DMS 273 (cell line): Measurements from ENCODE around the gene WDFY3.

Source experiments
- DNase-seq: peaks from one replicate; lab custom pipeline; 2025; ENCODE audit not compliant: unreplicated experiment; lab: John Stamatoyannopoulos, UW

The WDFY3 gene

DNA sequence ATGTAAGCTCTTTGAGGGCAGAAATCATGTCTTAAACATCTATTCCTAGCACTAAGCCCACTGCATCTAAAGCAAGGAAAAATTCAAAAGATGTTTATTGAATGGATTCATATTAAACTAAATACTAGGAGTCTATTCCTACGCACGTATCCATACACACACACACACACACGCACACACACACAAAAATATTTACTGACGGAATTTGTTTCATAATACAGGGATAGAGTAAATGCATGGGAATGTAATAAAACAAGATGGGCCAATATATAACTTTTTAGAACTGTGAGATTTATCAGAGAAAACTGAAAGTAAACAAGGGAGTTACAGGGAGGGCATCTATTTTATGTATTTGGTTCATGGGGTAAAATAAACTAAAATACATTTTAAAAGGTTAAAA is 57.6 kb downstream of the WDFY3 start:
- no peak for DNase-seq

DNA sequence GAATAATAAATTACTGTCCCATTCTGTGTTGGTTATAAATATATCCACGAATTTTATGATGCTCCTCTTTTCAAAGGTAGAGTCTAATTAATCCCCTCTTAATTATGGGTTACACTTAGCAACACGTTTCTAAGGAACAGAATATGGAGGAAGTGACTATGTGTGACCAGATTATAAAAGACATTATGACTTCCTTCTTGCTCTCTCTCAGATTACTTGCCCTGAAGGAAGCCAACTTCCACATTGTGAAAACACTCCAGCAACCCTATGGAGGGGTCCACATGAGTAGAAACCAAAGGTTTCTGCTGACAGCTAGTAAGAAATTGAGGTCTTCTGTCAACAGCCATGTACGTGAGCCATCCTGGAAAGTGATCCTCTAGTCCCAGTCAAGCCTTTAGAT is 59.3 kb downstream of the WDFY3 start:
- no peak for DNase-seq

GRCh38 chr4:84905646-84906045 is 60.8 kb downstream of the WDFY3 start:
- DNase-seq, result no peak

DNA sequence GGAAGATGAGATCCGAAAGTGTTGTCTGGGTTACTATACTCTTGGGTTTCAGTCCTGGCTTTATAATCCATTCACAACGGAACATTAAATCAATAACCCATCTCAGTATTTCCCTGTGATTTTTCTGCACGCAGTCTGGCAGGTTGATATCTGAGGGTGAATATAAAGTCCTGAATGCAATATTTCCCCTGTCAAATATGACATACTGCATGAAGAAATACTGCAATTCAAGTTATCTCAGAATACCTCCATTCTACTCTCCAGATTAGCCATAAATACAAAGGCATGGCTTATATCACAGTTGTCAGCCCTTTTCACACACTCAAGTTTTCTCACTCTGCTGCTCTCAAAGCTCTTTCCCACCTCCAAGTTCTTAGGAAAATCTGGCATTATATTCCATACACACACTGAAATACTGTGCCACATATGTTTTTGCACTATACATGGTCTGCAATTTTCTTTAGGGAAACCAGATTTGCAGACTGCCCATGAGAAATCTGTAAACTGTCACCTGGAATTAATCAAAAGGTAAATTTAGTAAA is 64.7 kb downstream of the WDFY3 start:
- DNase-seq, result no peak

DNA sequence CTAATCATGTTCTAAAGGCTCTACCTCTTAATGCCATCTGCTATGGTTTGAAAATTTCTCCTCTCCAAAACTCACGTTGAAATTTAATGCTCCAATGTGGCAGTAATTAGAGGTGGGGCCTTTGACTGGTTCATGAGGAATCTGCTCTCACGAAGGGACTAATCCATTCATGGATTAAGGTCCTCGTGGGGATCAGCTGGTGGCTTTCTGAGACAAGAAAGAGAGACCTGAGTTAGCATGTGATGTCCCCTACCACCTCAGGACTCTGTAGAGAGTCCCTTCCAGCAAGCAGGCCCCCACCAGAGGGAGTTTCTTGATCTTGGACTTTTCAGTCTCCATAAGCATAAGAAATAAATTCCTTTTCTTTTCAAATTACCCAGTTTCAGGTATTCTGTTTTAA is 65.3 kb downstream of the WDFY3 start:
- peak; percentile 0 for DNase-seq

DNA sequence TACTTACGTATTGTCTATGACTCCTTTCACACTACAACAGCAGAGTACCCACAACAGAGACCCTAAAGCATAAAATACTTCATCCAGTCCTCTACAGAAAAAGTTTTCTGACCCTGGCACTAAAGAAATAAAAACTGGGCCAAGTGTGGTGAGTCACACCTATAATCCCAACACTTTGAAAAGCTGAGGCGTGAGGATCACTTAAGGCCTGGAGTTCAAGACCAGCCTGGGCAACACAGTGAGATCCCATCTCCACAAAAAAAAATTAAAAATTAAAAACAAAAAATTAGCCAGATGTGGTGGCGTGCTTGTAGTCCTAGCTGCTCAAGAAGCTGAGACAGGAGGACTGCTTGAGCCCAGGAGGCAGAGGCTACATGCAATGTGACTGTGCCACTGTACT is 66.9 kb downstream of the WDFY3 start:
- DNase-seq, result no peak

GRCh38 chr4:84897516-84897915 is 69.0 kb downstream of the WDFY3 start:
- no peak for DNase-seq

DNA sequence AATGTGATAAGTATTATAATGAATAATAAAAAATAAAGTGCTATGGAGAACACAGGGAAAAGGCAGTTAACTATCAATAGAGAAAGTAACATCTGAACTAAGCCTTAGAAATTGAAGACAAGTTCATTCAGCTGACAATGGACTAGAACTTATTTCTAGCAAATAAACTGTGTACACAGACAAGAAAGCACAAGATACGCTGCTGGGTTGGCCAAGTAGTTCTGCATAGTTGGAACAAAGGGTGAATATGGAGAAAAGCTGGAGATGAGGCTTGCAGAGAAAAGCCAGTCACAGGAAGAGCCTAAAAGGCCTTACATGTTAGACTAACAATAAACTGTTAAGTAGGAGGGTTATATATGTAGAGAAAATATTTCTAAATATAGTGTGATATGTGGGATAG is 71.2 kb downstream of the WDFY3 start:
- DNase-seq, result no peak

DNA sequence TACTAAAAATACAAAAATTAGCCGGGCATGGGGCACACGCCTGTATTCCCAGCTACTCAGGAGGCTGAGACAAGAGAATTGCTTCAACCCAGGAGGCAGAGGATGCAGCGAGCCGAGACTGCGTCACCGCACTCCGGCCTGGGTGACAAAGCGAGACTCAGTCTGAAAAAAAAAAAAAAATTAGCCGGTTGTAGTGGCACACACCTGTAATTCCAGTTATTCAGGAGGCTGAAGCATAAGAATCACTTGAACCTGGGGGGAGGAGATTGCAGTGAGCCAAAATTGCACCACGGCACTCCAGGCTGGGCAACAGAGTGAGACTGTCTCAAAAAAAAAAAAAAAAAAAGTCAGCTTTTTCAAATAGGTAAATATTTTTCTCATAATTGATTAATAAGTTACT is 71.9 kb downstream of the WDFY3 start:
- no peak for DNase-seq

DNA sequence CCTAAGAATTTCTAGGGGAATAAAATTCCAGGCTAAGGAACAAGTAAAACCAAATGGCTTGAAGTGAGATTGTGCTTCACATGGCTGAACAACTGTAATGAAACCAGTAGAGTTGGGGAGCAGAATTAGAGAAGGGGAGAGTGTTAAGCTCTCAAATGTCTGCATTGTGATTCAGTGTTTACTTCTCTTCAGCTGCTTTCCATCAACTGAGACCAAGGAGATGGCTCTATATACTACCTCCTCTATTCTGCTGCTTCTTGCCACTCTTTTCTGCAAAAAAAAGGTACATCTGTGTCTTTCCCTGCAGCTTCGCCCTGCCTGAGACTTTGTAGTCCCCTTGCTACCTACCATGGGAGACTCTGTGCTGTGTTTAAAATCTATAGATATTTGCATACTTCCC is 73.5 kb downstream of the WDFY3 start:
- DNase-seq, result no peak

GRCh38 chr4:84887824-84888223 is 78.7 kb downstream of the WDFY3 start:
- no peak for DNase-seq

- no peak for DNase-seq
Observed at GRCh38 chr4:84879651-84880200, 86.8 kb downstream of the WDFY3 start.

DNA sequence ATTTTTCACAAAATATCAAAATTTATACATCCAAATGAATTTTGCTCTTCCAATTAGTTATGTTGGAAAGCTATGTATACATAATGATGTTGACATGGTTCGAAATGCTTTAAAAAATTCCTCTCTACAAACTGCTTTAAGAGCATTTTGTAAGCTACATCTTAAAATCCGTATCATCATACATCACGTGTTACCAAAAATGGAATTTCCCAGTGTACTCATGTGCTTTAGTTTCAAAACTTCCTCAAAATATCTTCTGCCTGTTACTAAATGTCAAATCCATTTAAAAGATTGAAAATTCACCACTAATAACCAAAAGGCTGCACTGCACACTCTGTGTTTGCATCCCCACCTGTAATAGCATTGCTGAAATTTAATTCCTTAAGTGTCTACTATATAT is 87.9 kb downstream of the WDFY3 start:
- no peak for DNase-seq

DNA sequence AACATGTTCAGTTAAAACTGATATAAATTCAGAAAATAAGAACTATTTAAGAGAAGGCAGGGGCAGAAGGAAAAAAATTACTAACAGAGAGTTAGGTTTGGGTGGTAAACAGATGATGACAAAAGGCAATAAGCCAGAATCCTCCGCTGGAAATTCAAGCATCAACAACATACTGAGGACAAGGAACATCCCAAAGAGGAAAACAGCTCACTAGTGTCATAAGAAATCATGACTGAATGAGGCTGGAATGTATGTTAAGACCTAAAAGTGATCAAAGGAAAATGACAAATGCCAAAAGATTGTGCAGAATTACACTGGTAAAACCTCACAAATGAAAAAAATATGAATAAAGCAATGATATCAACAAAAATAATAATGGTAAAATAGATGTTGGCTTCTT is 88.4 kb downstream of the WDFY3 start:
- DNase-seq, result no peak

DNA sequence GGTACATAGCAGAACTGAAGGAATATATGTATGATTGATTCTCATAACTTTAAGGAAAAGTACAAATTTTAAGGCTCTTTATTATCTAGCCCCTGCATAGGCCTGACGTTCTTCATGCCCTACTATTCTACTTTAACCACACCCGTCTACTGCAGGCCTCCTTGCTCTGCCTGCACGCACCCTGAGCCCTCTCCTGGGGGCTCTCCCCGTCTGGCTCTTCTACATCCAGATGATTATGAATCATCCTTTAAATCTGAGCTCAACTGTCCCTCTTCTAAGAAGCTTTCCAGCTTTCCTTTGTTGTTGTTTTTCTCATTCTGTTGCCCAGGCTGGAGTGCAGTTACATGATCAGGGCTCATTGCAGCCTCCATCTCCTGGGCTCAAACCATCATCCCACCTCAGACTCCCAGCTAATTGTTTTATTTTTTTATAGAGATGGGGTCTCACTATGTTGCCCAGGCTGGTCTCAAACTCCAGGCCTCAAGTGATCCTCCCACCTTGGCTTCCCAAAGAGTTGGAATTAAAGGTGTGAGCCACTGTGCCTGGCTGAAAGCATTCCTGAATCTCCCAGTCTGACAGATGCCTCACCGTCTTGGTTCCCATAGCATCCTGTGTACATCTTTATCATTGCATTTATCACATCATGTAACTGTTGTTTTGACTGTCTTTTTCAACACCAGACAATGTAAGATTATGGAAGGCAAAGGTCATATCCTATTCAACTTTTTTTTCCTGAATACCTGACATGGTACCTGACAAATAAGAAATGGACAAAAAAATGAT is 89.2 kb downstream of the WDFY3 start:
- no peak for DNase-seq

- no peak for DNase-seq
Observed at GRCh38 chr4:84875636-84876371, 90.7 kb downstream of the WDFY3 start.

DNA sequence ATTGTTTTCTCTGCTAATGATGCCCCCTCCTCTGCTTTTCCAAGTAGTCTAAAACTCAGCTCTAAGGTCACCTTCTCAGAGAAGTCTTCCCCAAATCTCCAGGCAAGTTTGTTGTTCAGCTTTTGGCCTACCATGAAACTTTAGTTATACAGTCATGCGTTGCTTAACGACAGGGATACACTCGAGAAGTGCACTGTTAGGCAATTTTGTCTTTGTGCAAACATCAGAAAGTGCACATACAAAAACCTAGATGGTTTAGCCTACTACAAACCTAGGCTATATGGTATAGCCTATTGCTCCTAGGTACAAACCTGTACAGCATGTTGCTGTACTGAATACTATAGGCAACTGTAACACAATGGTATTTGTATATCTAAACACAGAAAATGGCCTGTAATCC is 91.9 kb downstream of the WDFY3 start:
- DNase-seq, result no peak

DNA sequence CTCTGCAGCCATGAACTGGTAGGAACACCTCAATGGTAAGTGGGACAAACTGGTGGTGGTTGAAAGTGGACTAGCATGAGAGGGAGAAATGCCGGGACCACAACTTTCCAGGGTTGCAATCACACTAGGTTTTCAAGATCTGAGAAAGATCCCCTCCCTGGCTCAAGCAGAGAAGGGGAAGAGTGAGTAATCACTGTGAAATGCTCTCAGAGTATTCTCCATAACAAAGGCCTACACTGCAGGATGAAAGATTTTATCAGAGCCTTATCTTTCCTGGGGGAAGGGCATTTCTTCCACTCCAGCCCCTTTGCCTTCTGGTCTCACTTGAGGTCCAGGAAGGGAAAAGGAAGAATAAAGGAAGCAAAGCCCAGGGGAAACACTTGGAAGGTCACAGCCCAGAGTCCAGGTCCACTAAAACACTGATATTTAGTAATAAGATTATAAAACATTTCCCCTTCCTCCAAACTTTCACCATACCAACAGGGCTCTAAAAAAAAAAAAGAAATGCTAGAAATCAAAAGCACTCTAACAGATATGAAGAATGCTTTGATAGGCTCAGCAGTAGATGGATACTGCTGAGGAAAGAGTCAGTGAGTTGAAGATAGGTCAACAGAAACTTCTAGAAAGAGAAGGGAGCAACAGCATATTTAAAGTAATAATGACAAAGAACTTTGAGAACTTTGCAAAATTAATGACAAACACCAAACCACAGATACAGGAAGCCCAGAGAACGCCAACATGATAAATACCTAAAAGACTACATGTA is 95.9 kb downstream of the WDFY3 start:
- DNase-seq, result no peak

- no peak for DNase-seq
Observed at GRCh38 chr4:84866295-84866694, 100.2 kb downstream of the WDFY3 start.

DNA sequence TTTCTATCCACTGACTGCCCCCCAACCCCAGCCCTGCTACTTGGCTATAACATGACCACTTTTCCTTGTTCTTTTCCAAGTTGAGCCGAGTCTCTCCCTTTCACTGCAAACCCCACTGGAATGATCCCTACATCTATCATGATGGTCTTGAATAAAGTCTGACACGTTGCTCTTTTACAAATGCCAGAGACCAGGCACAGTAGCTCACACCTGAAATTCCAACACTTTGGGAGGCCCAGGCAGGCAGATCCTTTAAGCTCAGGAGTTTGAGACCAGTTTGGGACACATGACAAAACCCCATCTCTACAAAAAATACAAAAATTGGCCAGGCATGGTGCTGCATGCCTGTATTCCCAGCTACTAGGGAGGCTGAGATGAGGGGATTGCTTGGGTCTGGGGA is 100.9 kb downstream of the WDFY3 start:
- DNase-seq, result no peak

DNA sequence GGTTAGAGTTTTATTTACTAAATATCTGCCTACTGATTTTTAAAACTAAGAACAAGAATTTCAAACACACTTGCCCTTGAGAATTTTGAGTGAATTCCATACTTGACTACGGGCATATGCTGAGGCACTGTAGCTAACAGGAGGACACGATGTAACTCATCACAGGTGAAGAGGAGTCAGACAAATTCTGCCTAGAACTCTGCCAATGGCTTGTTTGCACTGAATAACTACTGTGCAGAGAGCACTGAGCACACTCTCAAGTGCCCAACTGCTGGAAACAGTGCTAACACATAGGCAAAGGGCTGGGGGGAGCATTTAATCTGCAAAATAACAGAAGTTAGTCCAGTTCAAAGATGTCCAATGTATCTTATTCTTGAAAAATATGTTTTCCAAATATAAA is 104.4 kb downstream of the WDFY3 start:
- no peak for DNase-seq
